Stomach smooth muscle (tissue), 2 donors: Measurements from ENCODE around the gene BPIFB6.

ENCODE experiments used
- H3K27ac ChIP-seq: one replicate; pipeline ENCODE4 v1.7.0; 2013; ENCODE audit warnings: mild to moderate bottlenecking, low read length, inconsistent platforms
- H3K27me3 ChIP-seq, 2 donors: one replicate each; pipeline ENCODE4 v1.7.0; 2013; ENCODE audit warnings: low read length in 2 of 2; ENCODE audit not compliant: insufficient read depth in 2 of 2, control insufficient read depth in 1 of 2
- H3K36me3 ChIP-seq, 2 donors: one replicate each; pipeline ENCODE4 v1.7.0; 2013; ENCODE audit warnings: low read length in 2 of 2; ENCODE audit not compliant: control insufficient read depth in 2 of 2, insufficient read depth in 2 of 2
- H3K4me1 ChIP-seq: one replicate; pipeline ENCODE4 v1.7.0; 2013; ENCODE audit warnings: low read length; ENCODE audit not compliant: control insufficient read depth, insufficient read depth
- H3K4me3 ChIP-seq, 2 donors: one replicate each; pipeline ENCODE4 v1.7.0; 2013; ENCODE audit warnings: low read length in 2 of 2
- H3K9ac ChIP-seq, 2 donors: one replicate each; pipeline ENCODE4 v1.7.0; 2013; ENCODE audit warnings: low read length in 2 of 2, mild to moderate bottlenecking in 1 of 2
- H3K9me3 ChIP-seq, 2 donors: one replicate each; pipeline ENCODE4 v1.7.0; 2013; ENCODE audit warnings: low read length in 2 of 2; ENCODE audit not compliant: control insufficient read depth in 2 of 2
- donor health status: healthy.
- donor health status: Pancreatic carcinoma.

BPIFB6 gene

GRCh38 chr20:33068251-33068939 lies 36.9 kb downstream of the BPIFB6 start:
- H3K36me3 ChIP-seq: no peaks in the 10 kb centered on the region
- H3K4me1 ChIP-seq: no peaks in the 10 kb centered on the region
- no peak overlapping the region for H3K27ac ChIP-seq
- no peak overlapping the region for H3K4me3 ChIP-seq
- peaks cover 2% of the 10 kb centered on the region in 2 donors for H3K27me3 ChIP-seq
- H3K9me3 ChIP-seq: peaks cover 0 to 5% of the 10 kb centered on the region in 2 donors
- no peak overlapping the region for H3K9ac ChIP-seq

DNA sequence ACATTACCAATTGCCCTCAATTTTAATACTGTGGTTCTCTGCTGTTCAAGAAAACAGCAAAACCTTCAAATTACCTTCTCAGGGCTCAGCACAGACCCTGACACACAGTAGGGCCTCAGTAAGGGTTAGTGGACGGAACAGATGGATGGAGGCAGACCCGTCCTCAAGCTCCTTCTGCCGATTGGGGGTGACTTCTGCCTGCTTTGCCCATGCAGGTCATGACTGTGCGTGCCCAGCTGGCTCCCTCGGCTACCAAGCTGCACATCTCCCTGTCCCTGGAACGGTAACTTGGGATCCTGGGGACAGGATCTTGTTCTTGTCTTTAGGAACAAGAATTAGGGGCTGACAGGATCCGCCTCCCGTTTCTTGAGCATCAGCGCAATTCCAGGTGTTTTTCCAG lies 38.2 kb downstream of the BPIFB6 start:
- H3K27me3 ChIP-seq: peaks cover 2% of the 10 kb centered on the region in 2 donors
- no peak overlapping the region for H3K27ac ChIP-seq
- no peak overlapping the region for H3K9ac ChIP-seq
- H3K36me3 ChIP-seq: no peaks in the 10 kb centered on the region
- H3K4me1 ChIP-seq: no peaks in the 10 kb centered on the region
- no peak overlapping the region for H3K4me3 ChIP-seq
- H3K9me3 ChIP-seq: peaks cover 0 to 5% of the 10 kb centered on the region in 2 donors

DNA sequence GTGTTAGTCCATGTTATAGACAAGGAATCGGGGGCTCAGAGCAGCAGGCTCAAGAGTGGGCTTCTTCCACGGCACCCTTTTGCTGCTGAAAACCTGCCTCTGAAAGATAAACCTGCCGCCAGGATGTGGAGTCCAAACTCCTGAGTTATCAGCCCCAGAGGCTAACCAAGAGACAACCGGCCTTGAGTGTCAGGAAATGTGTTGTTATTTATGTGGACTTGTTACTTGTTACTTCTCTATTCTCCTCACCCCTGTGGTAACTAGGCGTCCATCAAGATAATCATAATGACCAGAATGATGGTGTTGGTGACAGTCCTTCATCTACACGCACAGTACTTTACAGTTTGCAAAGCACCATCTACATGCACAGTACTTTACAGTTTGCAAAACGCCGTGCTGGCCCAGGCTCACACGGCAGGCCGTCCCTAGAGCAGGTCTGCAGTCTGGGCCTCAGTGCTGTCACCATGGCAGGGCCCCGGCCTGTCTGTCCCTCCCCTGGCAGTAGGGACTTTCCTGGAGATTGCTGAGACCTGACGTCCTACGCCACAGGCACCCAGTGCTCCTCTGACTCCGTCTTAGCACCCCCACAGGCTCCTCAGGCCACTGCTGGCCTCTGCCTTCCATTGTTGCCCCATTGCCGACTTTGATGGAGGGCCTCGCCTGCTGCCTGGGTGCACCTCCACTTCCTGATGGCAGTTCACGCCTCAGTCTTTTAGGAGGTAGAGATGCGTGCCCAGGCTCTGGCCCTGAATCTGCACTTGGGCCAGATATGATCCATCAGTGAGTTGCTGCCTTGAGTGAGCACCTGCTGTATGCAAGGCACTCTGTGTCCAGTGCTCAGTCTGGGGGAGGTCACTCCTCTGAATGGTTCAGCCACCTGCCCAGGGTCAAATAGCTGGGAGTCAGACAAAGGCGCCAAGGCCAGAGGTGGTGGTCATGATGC lies 38.9 kb downstream of the BPIFB6 start:
- peaks cover 2 to 5% of the 10 kb centered on the region in 2 donors for H3K27me3 ChIP-seq
- H3K4me1 ChIP-seq: no peaks in the 10 kb centered on the region
- no peak overlapping the region for H3K4me3 ChIP-seq
- H3K36me3 ChIP-seq: no peaks in the 10 kb centered on the region
- H3K9ac ChIP-seq: no peak overlapping the region
- H3K27ac ChIP-seq: no peak overlapping the region
- peaks cover 0 to 5% of the 10 kb centered on the region in 2 donors for H3K9me3 ChIP-seq

- Histone ChIP-seq H3K4me3 (no peak overlapping the region), H3K9ac (no peak overlapping the region), H3K4me1 (no peaks in the 10 kb centered on the region), H3K27me3 (peaks cover 2 to 8% of the 10 kb centered on the region in 2 donors), H3K27ac (no peak overlapping the region), H3K36me3 (no peaks in the 10 kb centered on the region), H3K9me3 (peaks cover 0 to 5% of the 10 kb centered on the region in 2 donors)
Measured at GRCh38 chr20:33071198-33071597, 39.8 kb downstream of the BPIFB6 start.

DNA sequence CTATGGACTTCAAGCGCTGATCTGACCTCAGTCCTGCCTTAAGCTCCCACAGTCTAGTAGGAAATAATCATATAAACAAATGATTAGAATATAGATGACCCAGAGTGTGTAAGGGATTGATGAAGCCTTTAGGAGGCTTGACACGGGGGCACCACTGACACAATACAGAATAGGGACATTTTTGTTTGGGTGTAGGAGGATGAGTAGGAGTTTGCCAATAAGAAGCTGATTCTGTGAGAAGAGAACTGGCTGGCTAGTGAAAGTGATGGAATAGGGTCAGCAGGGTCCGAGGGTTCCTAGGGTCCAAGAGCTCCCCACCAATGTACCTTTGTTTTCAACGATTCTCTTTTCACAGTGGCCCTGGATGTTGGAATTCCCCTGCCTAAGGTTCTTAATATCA lies 40.9 kb downstream of the BPIFB6 start:
- Histone ChIP-seq H3K36me3 (no peaks in the 10 kb centered on the region), H3K27me3 (peaks cover 6 to 11% of the 10 kb centered on the region in 2 donors), H3K4me1 (no peaks in the 10 kb centered on the region), H3K9me3 (peaks cover 0 to 5% of the 10 kb centered on the region in 2 donors), H3K27ac (no peak overlapping the region), H3K9ac (no peak overlapping the region), H3K4me3 (no peak overlapping the region)

DNA sequence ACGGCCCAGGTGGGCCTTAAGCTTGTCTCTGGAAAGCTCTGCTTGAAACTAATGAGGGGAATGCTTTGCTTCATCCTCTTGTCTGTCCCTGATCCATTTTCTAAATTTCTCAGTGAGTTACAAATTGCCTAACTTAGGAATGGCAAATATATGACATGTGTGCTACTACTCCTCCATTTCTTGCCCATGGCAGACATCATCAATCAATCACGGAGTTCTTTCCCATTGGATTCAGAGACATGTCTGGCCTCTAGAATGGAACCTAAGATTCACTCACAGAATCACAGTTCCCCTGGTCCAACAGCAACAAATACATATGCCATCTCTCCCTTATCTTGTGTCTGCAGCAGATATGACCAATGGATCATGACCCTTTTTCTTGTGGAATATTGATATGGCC lies 41.4 kb downstream of the BPIFB6 start:
- H3K9ac ChIP-seq: no peak overlapping the region
- no peaks in the 10 kb centered on the region for H3K36me3 ChIP-seq
- H3K27ac ChIP-seq: no peak overlapping the region
- no peak overlapping the region for H3K4me3 ChIP-seq
- H3K27me3 ChIP-seq: peaks cover 6 to 11% of the 10 kb centered on the region in 2 donors
- H3K4me1 ChIP-seq: no peaks in the 10 kb centered on the region
- peaks cover 0 to 5% of the 10 kb centered on the region in 2 donors for H3K9me3 ChIP-seq

GRCh38 chr20:33074675-33075074 lies 43.2 kb downstream of the BPIFB6 start:
- no peaks in the 10 kb centered on the region for H3K36me3 ChIP-seq
- peaks cover 6 to 11% of the 10 kb centered on the region in 2 donors for H3K27me3 ChIP-seq
- no peaks in the 10 kb centered on the region for H3K4me1 ChIP-seq
- no peak overlapping the region for H3K27ac ChIP-seq
- peaks cover 0 to 5% of the 10 kb centered on the region in 2 donors for H3K9me3 ChIP-seq
- H3K9ac ChIP-seq: no peak overlapping the region
- H3K4me3 ChIP-seq: no peak overlapping the region

GRCh38 chr20:33075281-33075680 lies 43.8 kb downstream of the BPIFB6 start:
- Histone ChIP-seq H3K4me3 (no peak overlapping the region), H3K36me3 (no peaks in the 10 kb centered on the region), H3K27ac (no peak overlapping the region), H3K4me1 (no peaks in the 10 kb centered on the region), H3K9ac (no peak overlapping the region), H3K9me3 (peaks cover 0 to 5% of the 10 kb centered on the region in 2 donors), H3K27me3 (peaks cover 6 to 11% of the 10 kb centered on the region in 2 donors)

DNA sequence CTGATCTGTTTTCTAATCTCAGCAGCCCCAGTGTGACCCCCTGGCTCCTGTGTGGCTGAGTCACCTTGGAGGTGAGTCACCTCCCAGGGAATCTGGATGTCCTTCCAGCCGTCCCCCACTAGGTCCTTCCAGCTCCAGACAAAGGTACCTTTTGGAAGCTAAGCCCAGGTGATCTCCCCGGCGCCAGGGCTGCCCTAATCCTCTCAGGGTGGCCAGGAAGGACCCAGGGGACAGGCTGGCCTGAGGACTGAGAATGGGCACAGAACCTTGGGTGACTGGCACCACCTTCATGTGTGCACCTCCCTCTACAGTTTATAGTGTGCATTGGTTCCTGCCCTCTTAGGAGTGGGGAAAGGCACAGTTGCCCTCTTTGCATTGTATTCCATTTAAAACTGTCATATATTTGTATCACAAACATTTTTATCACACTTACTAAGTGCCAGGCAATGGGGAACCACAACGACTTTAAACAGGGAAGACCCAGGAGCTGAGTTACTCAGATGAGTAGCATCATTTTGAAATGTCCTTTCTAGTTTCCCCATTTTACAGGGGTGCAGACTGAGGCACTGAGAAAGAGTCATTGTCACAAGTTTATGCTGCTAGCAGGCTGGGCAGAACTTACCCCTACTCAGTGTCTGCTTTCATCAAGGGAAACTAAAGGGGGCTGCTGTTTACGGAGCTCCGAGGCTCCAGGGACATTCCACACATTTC lies 45.4 kb downstream of the BPIFB6 start:
- Histone ChIP-seq H3K9ac (no peak overlapping the region), H3K36me3 (no peaks in the 10 kb centered on the region), H3K4me3 (no peak overlapping the region), H3K4me1 (no peaks in the 10 kb centered on the region), H3K27me3 (peaks cover 3 to 11% of the 10 kb centered on the region in 2 donors), H3K27ac (no peak overlapping the region), H3K9me3 (peaks cover 0 to 5% of the 10 kb centered on the region in 2 donors)

DNA sequence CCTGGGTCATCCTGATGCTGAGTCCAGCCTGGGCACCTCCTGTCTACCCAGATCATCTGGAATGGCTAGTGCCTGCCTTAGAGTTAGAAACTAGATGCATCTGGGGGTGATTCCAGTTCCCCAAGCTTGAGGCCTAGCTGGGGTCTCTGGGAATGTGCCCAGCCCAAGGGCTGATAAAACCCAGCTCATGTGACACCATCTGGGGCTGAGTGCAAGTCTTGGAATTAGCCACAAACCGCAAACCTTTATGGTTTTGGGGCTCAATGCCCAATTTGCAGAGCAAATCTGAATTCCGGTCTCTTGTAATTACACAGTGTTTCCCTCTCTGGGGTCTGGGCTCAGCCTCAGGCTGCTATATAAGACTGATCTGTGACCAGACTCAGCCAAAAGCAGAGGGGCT lies 47.8 kb downstream of the BPIFB6 start, which contains the start of gene BPIFB4:
Gene BPIFB4, plus strand, starts transcription at position 385 of the 400 bp plus-strand sequence. CDS start 1,884 bp downstream, outside the sequence.
- Histone ChIP-seq H3K9ac (no peak within 1 kb of the TSS), H3K27ac (no peak within 1 kb of the TSS), H3K36me3 (no peaks in the 10 kb centered on the region), H3K4me1 (no peaks in the 10 kb centered on the region), H3K4me3 (no peak within 1 kb of the TSS), H3K9me3 (no peaks in the 10 kb centered on the region), H3K27me3 (peaks cover 3 to 9% of the 10 kb centered on the region in 2 donors)
